ENCODE results near the gene DLGAP1. TPM values are rescaled to one million over a fixed set of nuclear protein-coding genes. Genes with fewer than 3 reads are reported as not detected.

DLGAP1 gene
- total and polyA plus RNA-seq, 2 of the 13 experiments (the other 11 are each of a cell fraction or from before 2014, with no cell fraction given): 0.01 TPM; not detected in 1

DNA sequence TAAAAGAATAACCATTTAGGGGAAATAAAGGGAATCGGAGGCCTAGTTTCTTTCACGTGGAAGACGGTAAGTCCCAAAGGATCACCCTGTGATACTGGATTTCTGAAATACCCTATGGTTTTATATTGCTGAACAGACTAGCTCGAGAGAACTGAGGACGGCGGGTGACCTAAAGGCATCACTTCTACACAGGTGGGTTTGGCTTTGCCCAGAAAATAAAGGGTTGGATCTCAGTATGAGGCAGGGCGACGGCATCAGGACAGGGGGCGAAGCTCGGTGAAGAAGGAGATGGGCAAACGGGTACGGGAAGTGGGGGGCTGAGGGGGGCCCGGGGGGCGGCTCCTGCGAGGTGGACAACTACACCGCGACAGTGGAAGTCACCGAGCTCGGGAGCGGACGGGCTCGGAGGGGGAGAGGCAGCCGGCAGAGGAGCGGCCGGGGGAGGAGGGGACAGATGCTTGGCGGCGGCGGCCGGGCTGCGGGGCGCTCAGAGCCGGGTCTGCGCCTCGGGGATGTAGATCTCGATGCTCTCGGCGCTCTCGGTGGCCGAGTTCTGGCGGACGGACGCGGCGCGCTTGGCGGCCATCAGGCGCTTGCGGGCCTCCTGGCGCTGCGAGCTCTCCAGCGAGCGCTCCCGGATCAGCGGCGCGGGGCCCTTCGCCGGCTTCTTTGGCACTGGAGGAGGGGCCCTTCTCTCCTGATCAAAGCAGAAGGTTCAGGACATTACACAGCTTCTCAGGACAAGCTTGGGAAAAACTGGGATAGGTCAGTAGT lies 956.2 kb downstream of the DLGAP1 start (continued):
- TF ChIP-seq, protein P1, sequence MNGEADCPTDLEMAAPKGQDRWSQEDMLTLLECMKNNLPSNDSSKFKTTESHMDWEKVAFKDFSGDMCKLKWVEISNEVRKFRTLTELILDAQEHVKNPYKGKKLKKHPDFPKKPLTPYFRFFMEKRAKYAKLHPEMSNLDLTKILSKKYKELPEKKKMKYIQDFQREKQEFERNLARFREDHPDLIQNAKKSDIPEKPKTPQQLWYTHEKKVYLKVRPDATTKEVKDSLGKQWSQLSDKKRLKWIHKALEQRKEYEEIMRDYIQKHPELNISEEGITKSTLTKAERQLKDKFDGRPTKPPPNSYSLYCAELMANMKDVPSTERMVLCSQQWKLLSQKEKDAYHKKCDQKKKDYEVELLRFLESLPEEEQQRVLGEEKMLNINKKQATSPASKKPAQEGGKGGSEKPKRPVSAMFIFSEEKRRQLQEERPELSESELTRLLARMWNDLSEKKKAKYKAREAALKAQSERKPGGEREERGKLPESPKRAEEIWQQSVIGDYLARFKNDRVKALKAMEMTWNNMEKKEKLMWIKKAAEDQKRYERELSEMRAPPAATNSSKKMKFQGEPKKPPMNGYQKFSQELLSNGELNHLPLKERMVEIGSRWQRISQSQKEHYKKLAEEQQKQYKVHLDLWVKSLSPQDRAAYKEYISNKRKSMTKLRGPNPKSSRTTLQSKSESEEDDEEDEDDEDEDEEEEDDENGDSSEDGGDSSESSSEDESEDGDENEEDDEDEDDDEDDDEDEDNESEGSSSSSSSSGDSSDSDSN (CRISPR knock-in tag; IDR thresholded peaks at IDR 0.05): peak; percentile 70; the same call in 1 of the 2 replicates
- TF ChIP-seq, protein P2, sequence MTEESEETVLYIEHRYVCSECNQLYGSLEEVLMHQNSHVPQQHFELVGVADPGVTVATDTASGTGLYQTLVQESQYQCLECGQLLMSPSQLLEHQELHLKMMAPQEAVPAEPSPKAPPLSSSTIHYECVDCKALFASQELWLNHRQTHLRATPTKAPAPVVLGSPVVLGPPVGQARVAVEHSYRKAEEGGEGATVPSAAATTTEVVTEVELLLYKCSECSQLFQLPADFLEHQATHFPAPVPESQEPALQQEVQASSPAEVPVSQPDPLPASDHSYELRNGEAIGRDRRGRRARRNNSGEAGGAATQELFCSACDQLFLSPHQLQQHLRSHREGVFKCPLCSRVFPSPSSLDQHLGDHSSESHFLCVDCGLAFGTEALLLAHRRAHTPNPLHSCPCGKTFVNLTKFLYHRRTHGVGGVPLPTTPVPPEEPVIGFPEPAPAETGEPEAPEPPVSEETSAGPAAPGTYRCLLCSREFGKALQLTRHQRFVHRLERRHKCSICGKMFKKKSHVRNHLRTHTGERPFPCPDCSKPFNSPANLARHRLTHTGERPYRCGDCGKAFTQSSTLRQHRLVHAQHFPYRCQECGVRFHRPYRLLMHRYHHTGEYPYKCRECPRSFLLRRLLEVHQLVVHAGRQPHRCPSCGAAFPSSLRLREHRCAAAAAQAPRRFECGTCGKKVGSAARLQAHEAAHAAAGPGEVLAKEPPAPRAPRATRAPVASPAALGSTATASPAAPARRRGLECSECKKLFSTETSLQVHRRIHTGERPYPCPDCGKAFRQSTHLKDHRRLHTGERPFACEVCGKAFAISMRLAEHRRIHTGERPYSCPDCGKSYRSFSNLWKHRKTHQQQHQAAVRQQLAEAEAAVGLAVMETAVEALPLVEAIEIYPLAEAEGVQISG (CRISPR knock-in tag; IDR thresholded peaks at IDR 0.05): no peak
- TF ChIP-seq GABPB1 (CRISPR knock-in tag; IDR thresholded peaks at IDR 0.05) (peak; percentile 14; the same call in 1 of the 2 replicates), ZNF883 (CRISPR knock-in tag; IDR thresholded peaks at IDR 0.05; ENCODE audit: not compliant biosample characterization) (no peak), HCFC1 (IDR thresholded peaks at IDR 0.05; ENCODE audit: low read depth, low read length) (no peak), ZNF737 (CRISPR knock-in tag; IDR thresholded peaks at IDR 0.05; ENCODE audit: borderline replicate concordance) (no peak)
- TF ChIP-seq, protein P3, sequence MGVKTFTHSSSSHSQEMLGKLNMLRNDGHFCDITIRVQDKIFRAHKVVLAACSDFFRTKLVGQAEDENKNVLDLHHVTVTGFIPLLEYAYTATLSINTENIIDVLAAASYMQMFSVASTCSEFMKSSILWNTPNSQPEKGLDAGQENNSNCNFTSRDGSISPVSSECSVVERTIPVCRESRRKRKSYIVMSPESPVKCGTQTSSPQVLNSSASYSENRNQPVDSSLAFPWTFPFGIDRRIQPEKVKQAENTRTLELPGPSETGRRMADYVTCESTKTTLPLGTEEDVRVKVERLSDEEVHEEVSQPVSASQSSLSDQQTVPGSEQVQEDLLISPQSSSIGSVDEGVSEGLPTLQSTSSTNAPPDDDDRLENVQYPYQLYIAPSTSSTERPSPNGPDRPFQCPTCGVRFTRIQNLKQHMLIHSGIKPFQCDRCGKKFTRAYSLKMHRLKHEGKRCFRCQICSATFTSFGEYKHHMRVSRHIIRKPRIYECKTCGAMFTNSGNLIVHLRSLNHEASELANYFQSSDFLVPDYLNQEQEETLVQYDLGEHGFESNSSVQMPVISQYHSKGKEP (CRISPR knock-in tag; IDR thresholded peaks at IDR 0.05): no peak

Data from HepG2 (cell line).